Thymus (tissue), 11 donors: ENCODE results near the gene IGHMBP2. TPM values are rescaled to one million over a fixed set of nuclear protein-coding genes. Genes with fewer than 3 reads are reported as not detected.

ENCODE experiments used
- DNase-seq, 9 donors: peaks; one replicate each; pipeline ENCODE4 v3.0.0-alpha.2; 2013; ENCODE audit warnings: low spot score in 9 of 9, low read depth in 6 of 9, missing footprints in 1 of 9
- H3K27ac ChIP-seq, 2 donors: one replicate each; pipeline ENCODE4 v1.5.1; 2013; ENCODE audit warnings: control low read depth in 1 of 2, low read depth in 1 of 2, low read length in 1 of 2, mild to moderate bottlenecking in 1 of 2, moderate library complexity in 1 of 2
- H3K27me3 ChIP-seq, 2 donors: one replicate each; pipeline ENCODE4 v1.5.1; 2013; ENCODE audit warnings: low read length in 1 of 2; ENCODE audit not compliant: control insufficient read depth in 2 of 2, insufficient read depth in 1 of 2
- H3K36me3 ChIP-seq, 2 donors: one replicate each; pipeline ENCODE4 v1.5.1; 2013; ENCODE audit warnings: low read length in 1 of 2, mild to moderate bottlenecking in 1 of 2, moderate library complexity in 1 of 2; ENCODE audit not compliant: control insufficient read depth in 2 of 2, insufficient read depth in 2 of 2
- H3K4me1 ChIP-seq, 2 donors: one replicate each; pipeline ENCODE4 v1.5.1; 2013; ENCODE audit warnings: low read length in 2 of 2; ENCODE audit not compliant: control insufficient read depth in 2 of 2, insufficient read depth in 2 of 2
- H3K4me3 ChIP-seq, 2 donors: one replicate each; pipeline ENCODE4 v1.5.1; 2013; ENCODE audit warnings: low read length in 2 of 2, control low read depth in 1 of 2, mild to moderate bottlenecking in 1 of 2
- H3K9me3 ChIP-seq, 2 donors: one replicate each; pipeline ENCODE4 v1.5.1; 2013; ENCODE audit warnings: low read length in 1 of 2, mild to moderate bottlenecking in 1 of 2; ENCODE audit not compliant: control insufficient read depth in 2 of 2, insufficient read depth in 1 of 2
- WGBS: extraction: QIAGEN DNeasy Blood & Tissue Kit; methylation state at CpG from one replicate; pipeline ENCODE4 v1.1.7; 2013; 5-methylcytosine and 5-hydroxymethylcytosine counted together
- polyA plus RNA-seq: library from polyadenylated mRNA; stranded (reverse); fragments of 200-250 nt; gene quantifications from one replicate; pipeline ENCODE4 v1.2.3, GENCODE V29; 2013
- total RNA-seq: library from RNA; stranded (reverse); fragments of 120-200 nt; gene quantifications from one replicate; pipeline ENCODE4 v1.2.4, GENCODE V29; 2013
- donor health status: healthy.

The IGHMBP2 gene
- total and polyA plus RNA-seq, 2 donors: 5.2 to 19.0 TPM

- no peaks in the 10 kb centered on the region for H3K4me1 ChIP-seq
- H3K4me3 ChIP-seq: no peak overlapping the region
- no peaks in the 10 kb centered on the region for H3K9me3 ChIP-seq
- 93% methylated on average over 18 of the region's 18 CpGs for WGBS
- H3K27me3 ChIP-seq: no peaks in the 10 kb centered on the region
- DNase-seq: no peak
- peaks cover 39 to 46% of the 10 kb centered on the region in 2 donors for H3K36me3 ChIP-seq
- no peak overlapping the region for H3K27ac ChIP-seq
Observed at GRCh38 chr11:68941324-68942094, 37.8 kb downstream of the IGHMBP2 start.

- no peak overlapping the region for H3K27ac ChIP-seq
- no peaks in the 10 kb centered on the region for H3K4me1 ChIP-seq
- WGBS: 87% methylated on average over 11 of the region's 11 CpGs
- H3K27me3 ChIP-seq: no peaks in the 10 kb centered on the region
- no peak for DNase-seq
- H3K4me3 ChIP-seq: no peak overlapping the region
- H3K9me3 ChIP-seq: no peaks in the 10 kb centered on the region
- H3K36me3 ChIP-seq: peaks cover 33 to 39% of the 10 kb centered on the region in 2 donors
Observed at GRCh38 chr11:68942095-68942620, 38.5 kb downstream of the IGHMBP2 start.

DNA sequence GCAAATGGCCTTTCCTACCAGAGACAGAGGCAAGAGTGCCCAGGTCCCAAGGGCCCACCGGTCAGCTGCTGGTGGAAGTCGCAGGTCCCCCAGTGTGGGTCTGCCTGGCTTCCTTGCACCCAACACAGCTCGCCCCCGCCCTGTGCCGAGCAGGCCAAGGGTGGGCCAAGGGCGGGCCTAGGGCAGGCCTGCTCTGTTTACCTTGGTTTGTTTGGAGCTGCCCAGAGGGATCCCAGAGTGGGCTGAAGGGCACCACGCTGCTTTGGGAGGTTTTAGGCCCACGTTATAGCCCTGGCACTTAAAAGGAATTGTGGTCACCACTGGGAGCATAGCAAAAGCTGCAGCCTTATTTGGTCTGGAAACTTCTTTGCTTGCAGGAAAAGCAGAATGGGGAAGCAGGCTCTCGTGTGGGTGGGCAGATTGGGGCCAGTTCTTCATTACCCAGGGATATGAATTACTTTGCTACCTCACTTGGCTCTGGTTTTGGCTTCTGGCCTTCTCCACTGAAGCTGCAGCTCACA lies 39.1 kb downstream of the IGHMBP2 start:
- no peaks in the 10 kb centered on the region for H3K4me1 ChIP-seq
- H3K27ac ChIP-seq: no peak overlapping the region
- H3K4me3 ChIP-seq: no peak overlapping the region
- DNase-seq: no peak
- WGBS: 81% methylated on average over 9 of the region's 9 CpGs
- H3K27me3 ChIP-seq: no peaks in the 10 kb centered on the region
- no peaks in the 10 kb centered on the region for H3K9me3 ChIP-seq
- H3K36me3 ChIP-seq: peaks cover 26 to 34% of the 10 kb centered on the region in 2 donors

- Histone ChIP-seq H3K4me1 (no peaks in the 10 kb centered on the region), H3K36me3 (peaks cover 0 to 4% of the 10 kb centered on the region in 2 donors), H3K9me3 (no peaks in the 10 kb centered on the region), H3K4me3 (no peak overlapping the region), H3K27me3 (no peaks in the 10 kb centered on the region), H3K27ac (no peak overlapping the region)
- 91% methylated on average over 18 of the region's 18 CpGs for WGBS
- no peak for DNase-seq
Observed at GRCh38 chr11:68946416-68947090, 42.9 kb downstream of the IGHMBP2 start.

DNA sequence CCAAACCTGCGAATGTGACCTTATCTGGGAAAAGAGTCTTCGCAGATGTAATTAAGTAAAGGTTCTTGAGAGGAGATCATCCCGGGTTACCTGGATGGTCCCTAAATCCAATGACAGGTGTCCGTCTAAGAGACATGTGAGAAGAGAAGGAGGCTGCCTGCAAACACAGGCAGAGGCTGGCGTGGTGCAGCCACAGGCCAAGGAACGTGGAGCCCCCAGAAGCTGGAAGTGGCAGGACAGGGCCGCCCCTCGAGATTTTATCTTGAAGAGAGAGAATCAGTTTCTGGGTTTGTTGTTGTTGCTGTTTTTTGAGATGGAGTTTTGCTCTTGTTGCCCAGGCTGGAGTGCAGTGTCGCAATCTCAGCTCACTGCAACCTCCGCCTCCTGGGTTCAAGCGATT lies 43.5 kb downstream of the IGHMBP2 start:
- Histone ChIP-seq H3K36me3 (no peaks in the 10 kb centered on the region), H3K4me1 (no peaks in the 10 kb centered on the region), H3K4me3 (no peak overlapping the region), H3K9me3 (no peaks in the 10 kb centered on the region), H3K27ac (no peak overlapping the region), H3K27me3 (no peaks in the 10 kb centered on the region)
- DNase-seq: no peak
- 85% methylated on average over 11 of the region's 11 CpGs for WGBS

- Histone ChIP-seq H3K4me3 (no peak overlapping the region), H3K27ac (no peak overlapping the region), H3K27me3 (no peaks in the 10 kb centered on the region), H3K36me3 (no peaks in the 10 kb centered on the region), H3K9me3 (no peaks in the 10 kb centered on the region), H3K4me1 (no peaks in the 10 kb centered on the region)
- DNase-seq: no peak
- 73% methylated on average over 2 of the region's 2 CpGs for WGBS
Observed at GRCh38 chr11:68948496-68948895, 44.8 kb downstream of the IGHMBP2 start.

- Histone ChIP-seq H3K36me3 (no peaks in the 10 kb centered on the region), H3K27me3 (no peaks in the 10 kb centered on the region), H3K4me1 (no peaks in the 10 kb centered on the region), H3K4me3 (no peak overlapping the region), H3K9me3 (no peaks in the 10 kb centered on the region), H3K27ac (no peak overlapping the region)
- DNase-seq: no peak
- 98% methylated on average over 17 of the region's 17 CpGs for WGBS
Observed at GRCh38 chr11:68948935-68949334, 45.2 kb downstream of the IGHMBP2 start.

DNA sequence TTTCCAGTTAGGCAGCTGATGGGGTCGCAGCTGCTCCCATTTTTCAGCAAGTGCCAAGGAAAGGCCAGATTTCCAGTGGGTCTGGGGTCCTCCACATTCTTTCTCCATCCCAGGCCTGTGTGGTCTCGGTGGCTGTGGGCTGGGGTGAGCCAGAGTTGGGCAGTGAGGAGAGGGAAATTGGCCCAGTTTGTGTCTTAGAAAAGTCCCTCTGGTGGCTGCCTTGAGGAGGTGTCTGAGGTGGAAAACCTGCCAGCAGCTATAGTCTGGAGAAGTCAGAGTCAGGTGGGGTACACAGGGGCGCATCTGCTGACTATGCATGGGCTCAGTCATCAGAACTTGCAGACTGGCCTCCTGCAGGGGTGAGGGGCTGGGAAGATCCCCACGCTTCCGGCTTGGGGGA lies 46.6 kb downstream of the IGHMBP2 start:
- Histone ChIP-seq H3K4me3 (no peak overlapping the region), H3K27ac (no peak overlapping the region), H3K27me3 (no peaks in the 10 kb centered on the region), H3K4me1 (peaks cover 0 to 3% of the 10 kb centered on the region in 2 donors), H3K36me3 (no peaks in the 10 kb centered on the region), H3K9me3 (no peaks in the 10 kb centered on the region)
- DNase-seq: no peak
- WGBS: 90% methylated on average over 5 of the region's 5 CpGs

- Histone ChIP-seq H3K27ac (no peak overlapping the region), H3K4me3 (no peak overlapping the region), H3K4me1 (peaks cover 0 to 8% of the 10 kb centered on the region in 2 donors), H3K27me3 (no peaks in the 10 kb centered on the region), H3K9me3 (no peaks in the 10 kb centered on the region), H3K36me3 (no peaks in the 10 kb centered on the region)
- WGBS: 94% methylated on average over 9 of the region's 9 CpGs
- no peak for DNase-seq
Observed at GRCh38 chr11:68950762-68951161, 47.1 kb downstream of the IGHMBP2 start.
